GM21360 (cell line): ENCODE data around the gene PARVA.

Source experiments
- ATAC-seq: cut with Tn5 transposase; IDR thresholded peaks from one replicate; pipeline ENCODE4 v1.9.1; 2021; ENCODE audit warnings: mild to moderate bottlenecking, moderate library complexity; ENCODE audit not compliant: unreplicated experiment

PARVA gene

GRCh38 chr11:12375720-12376119 is 1.7 kb upstream of the PARVA start:
- no peak for ATAC-seq

DNA sequence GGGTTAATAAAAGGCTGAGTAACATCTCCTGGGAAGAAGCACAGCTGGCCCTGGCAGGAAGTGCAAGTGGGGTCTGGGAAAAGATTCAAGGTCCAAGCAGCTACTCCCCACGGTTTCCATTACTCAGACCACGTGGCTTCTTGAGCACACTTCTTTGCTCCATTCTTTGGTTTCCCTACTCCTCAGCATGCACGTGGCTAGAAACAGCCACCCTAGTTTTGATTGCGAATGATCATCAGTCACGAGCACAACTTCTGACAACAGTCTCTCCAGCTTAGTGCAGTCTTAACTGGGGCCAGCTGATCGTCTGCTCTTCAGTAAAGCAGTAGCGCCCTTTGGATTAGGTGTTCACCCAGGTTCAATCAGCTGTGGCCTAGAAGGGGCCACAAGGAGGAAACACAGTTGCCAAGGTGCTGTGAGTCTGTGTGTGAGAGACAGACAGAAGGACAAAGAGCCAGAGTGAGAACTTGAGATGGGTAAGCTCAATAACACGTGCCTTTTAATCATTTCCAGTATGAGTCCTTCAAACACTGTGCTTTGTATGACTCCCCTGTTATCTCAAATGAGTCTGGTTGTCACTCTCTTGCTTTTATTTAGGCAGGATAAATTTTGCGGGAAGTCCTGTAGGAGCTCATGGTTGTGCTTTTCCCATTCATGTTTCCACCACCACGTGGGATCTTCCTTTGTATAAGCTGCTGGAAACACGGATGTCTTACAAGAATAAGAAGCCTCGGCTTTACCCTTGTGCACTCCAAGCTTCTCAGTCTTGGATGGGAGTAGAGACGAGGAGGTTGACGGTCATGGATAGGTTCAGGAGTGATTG is 901 bp upstream of the PARVA start:
- no peak for ATAC-seq

DNA sequence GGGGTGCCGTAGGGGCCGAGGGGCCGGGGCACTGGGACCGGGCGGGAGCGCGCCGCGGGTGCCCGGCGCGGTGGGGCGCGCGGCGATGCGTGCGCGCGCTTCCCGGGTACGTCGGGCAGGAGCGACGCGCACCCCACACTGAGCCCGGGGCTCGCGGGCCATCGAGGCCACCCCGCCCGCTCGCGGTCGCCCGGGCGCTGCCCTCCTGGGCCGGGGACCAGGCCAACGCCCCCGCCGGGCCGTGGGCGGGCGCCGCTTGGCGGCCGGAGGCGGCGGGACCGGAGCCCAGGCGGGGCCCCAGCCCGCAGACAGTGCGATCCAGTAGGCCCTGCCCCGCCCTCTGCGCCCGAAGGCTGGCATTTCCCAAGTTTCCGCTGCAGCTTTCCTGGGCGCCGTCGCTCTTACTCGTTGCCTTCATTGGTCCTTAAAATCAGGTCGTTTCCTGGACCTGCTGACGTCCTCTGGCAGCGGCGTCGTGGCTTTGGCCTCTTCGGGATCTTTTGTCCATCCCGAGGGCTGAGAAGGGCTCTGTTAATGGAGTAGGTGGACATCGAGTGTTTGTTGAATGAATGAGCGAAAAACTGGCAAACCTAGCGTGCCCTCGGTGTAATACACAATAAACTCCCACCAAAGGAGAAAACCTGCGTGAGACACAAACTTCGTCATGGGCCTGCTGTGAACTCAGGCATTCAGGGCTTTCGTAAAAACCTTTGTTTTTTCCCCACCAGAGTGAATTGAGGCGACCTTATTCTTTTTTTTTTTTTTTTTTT is 638 bp downstream of the PARVA start:
- ATAC-seq = no peak

DNA sequence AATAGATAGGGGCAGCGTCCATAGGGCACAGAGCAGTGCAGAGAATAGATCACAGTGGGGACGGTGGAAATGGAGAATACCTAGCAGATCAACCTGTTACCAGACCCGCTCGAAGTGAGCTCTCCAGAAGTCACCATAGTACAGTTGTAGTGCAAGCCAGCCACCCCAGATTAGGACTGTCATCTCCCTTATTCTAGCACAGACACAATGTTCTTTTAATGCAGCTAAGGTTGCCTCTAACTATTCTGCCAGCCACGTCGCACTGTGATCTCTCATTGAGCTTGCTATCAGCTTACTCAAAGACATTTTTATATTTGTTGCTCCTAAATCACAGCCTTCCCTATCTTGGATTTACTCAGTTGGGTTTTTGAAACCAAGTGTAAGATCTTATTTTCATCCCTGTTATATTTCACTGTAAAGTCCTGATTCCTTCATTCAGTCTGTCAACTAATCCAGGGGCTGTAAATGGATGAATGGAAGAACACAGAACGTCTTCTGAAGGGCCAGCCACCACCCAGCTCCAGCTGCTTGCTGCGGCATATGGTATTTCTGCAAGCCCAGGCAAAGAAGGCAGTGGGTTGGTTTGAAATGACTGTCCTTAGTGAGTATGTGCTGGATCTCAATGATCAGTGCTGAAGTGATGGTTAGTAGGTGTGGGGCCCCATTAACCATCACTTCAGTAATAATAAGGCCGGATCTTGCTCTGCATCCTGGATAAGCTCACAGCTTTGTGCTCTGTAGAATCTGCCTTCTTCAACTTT is 3.4 kb downstream of the PARVA start:
- no peak for ATAC-seq

GRCh38 chr11:12381875-12382274 is 4.5 kb downstream of the PARVA start:
- no peak for ATAC-seq

GRCh38 chr11:12382451-12382850 is 5.1 kb downstream of the PARVA start:
- ATAC-seq = no peak

DNA sequence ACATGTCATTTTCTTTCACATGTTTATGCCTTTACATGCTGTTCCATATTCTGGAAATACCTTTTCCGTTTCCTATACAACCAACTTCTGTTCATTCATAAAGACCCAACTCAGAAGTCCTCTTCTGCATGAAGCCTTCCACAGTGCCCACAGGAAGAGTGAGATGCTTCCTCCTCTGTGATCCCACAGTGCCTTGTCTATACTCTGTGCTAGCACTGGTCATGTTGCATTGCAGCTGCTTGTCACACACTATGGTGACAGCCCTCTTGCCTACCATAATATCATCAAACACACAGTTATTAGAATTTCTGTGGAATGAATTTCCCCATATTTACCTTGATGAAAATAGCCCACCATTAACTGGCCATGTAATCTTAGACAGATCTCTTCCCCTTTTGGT is 8.9 kb downstream of the PARVA start:
- no peak for ATAC-seq

DNA sequence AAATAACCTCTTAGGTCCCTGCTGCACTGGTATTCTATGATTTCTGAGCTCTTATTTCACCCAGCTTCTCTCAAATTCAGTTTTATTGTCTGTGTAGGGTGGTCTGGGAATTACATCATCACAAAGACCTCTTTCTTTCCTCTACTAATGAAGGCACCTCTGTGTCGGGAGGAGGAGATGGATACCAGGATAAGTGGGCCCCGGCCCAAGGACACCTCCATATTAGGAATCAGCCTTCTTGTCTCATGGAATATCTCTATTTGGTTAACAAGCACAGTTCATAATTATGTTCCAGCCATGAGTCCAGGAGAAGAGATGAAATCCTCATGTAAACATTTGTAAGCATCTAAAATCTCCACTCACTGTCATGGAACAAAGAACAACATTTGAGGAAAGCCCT is 9.4 kb downstream of the PARVA start:
- no peak for ATAC-seq

GRCh38 chr11:12388173-12388572 is 10.8 kb downstream of the PARVA start:
- no peak for ATAC-seq

DNA sequence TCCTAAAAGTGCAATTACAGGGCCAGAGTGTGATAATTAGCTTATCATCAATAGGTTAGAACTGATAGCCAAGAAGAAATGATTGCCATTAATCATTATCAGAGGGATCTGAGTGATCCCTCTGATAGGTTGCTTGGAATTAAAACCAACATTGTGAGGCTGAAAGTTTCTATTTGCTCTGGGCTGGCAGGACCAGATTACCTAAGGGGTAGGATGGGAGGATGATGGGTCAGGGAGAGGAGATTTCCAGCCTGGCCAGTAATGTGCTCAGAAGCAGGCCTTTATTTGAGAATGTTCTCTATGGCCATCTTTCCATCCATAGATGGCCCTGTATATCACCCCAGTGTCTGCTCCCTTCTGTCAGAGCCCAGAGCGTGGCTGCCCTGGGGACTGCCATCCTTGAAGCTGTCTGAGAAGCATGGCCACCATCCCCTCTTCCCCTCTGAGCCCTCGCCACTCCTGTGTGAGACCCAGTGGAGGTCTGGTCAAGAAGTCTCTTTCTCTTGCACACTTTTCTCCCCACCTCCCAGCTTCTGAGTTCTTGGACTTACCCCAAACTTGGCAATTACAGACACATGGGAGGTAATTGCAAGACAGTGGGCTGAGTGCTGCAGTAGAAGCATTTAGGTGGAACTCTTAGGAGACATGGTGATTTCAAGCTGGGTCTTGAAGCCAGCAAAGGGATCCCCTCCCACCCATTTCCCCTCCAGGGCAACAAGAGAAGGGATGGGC is 11.7 kb downstream of the PARVA start:
- ATAC-seq = no peak

DNA sequence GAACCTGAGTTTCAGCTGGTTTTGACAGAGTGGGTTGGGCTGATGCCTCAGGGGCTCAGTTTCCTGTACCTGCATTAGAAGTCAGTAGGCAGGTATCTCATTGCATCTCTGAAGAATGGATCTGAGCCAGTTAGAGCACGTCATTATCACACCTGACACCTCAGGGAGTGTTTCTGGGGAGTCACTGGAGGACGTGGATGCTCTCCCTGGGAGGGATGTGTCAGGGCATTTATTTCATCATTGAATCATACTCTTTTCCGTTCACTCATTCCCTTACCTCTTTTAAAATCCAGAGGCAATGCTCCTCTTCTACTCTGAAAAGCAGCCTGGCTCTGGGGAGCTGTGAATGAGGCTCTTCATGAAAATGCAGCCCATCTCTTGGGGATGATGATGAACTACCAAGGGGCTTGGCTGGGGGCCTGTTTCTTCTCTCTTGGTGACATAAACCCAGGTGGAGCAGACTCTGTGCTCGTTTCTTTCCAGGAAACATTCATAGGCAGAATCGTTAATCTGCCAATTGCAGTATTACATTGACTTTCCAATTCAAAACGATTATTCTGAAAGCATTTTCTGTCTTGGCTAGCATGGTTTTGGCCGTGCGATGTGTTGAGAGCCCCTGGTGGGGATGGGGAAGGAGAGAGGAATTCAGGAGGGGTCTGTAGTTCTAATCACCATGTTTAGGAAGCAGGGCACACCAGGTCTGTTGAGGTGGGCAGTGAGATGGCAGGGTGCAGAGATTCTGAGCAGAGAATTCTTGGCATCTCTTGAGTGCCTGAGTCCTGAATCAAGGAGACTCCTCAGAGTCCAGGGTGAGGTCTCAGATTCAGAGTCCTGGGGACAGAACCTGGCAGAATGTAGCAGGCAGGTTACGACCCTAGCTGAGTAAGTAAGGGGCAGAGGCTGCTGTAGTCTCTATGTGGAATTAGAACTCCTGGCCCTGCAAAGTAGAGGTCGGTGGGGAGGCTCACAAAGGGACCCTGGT is 12.6 kb downstream of the PARVA start:
- no peak for ATAC-seq

- ATAC-seq = no peak
Observed at GRCh38 chr11:12390687-12391110, 13.3 kb downstream of the PARVA start.

GRCh38 chr11:12392672-12393071 is 15.3 kb downstream of the PARVA start:
- ATAC-seq = no peak

DNA sequence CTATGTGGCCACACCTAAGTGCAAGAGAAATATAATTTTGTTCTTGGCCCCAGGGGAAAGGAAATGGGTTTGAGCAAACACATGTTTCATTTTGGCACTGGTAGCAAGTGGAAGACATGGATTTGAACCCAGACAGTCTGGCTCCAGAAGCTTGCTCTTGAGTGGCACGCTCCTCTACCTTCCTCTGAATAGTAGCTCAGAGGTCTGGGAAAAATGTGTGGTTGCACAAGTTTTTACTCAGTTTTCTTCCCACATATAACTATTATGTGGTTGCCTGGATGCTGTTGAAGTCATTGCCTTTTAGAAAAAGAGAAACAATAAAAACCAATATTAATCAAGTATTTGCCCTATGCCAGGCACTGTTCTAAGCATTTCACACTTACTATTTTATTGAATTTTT is 16.3 kb downstream of the PARVA start:
- no peak for ATAC-seq

- no peak for ATAC-seq
Observed at GRCh38 chr11:12394601-12395000, 17.2 kb downstream of the PARVA start.

DNA sequence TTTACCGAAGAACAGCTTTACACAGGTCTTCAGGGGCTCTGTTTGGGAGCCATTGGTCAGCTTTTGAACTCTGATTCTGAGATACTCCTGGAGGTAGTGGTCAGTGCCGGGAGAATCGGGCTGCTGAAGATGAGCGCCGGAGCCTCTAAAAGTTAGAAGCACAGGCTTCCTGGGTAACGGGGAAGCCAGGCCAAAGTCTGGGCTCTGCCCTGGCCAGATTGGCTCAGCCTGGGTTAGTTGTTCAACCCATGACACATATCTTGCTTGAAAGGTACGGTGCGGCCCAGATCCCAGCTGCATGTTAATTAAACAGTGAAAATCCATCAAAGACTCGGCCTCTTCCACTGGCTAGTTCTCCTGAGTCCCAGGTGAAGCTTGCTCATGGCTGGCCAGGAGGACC is 18.0 kb downstream of the PARVA start:
- no peak for ATAC-seq

- no peak for ATAC-seq
Observed at GRCh38 chr11:12397931-12398334, 20.6 kb downstream of the PARVA start.

- ATAC-seq = no peak
Observed at GRCh38 chr11:12399355-12399754, 22.0 kb downstream of the PARVA start.

DNA sequence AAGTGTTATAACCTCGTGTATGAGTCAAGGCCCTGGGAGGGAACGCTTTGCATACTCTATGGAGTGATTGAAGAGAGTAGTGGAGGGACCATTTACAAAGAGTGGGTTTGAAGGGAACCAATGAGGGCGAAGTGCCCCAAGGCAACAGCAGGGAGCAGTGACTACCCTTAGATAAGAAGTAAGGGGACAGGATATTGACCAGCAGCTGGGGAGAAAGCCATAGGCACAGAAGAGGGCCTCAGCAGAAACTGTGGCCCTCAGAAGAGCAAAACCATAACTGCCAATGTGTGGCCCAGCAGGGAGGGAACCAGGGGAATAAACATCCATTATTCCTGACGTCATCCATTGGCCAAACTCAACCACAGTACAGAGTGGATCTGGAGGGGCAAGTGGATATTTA is 24.7 kb downstream of the PARVA start:
- ATAC-seq = no peak

GRCh38 chr11:12402691-12403120 is 25.3 kb downstream of the PARVA start:
- no peak for ATAC-seq
